Liver (tissue), 9 donors: ENCODE data around the gene AFF2. TPM values are rescaled to one million over a fixed set of nuclear protein-coding genes. Genes with fewer than 3 reads are reported as not detected.

Experiments
- DNase-seq: peaks from one replicate; pipeline ENCODE4 v3.0.0-alpha.2; 2017; ENCODE audit warnings: low spot score
- H3K27ac ChIP-seq, 2 donors: one replicate each; pipeline ENCODE4 v1.7.0; 2013; ENCODE audit warnings: inconsistent platforms in 2 of 2, low read length in 2 of 2, control low read depth in 1 of 2, low read depth in 1 of 2, mild to moderate bottlenecking in 1 of 2
- H3K27me3 ChIP-seq, 4 donors: one replicate each; pipeline versions ENCODE4 v1.6.1 to v1.7.0; 2013; ENCODE audit warnings: low read length in 3 of 4, inconsistent platforms in 1 of 4, mild to moderate bottlenecking in 1 of 4, moderate library complexity in 1 of 4; ENCODE audit not compliant: control insufficient read depth in 4 of 4, insufficient read depth in 4 of 4
- H3K36me3 ChIP-seq, 4 donors: one replicate each; pipeline versions ENCODE4 v1.6.1 to v1.7.0; 2013; ENCODE audit warnings: low read length in 3 of 4, mild to moderate bottlenecking in 3 of 4, low read depth in 1 of 4, moderate library complexity in 1 of 4; ENCODE audit not compliant: control insufficient read depth in 4 of 4, insufficient read depth in 3 of 4
- H3K4me1 ChIP-seq, 4 donors: one replicate each; pipeline versions ENCODE4 v1.6.1 to v1.7.0; 2013; ENCODE audit warnings: low read length in 3 of 4, mild to moderate bottlenecking in 3 of 4, moderate library complexity in 1 of 4; ENCODE audit not compliant: control insufficient read depth in 4 of 4, insufficient read depth in 4 of 4
- H3K4me3 ChIP-seq, 3 donors: one replicate each; pipeline versions ENCODE4 v1.6.1 to v1.7.0; 2013; ENCODE audit warnings: low read length in 3 of 3, control low read depth in 1 of 3, low read depth in 1 of 3, mild to moderate bottlenecking in 1 of 3
- H3K9ac ChIP-seq, 2 donors: one replicate each; pipeline ENCODE4 v1.7.0; 2013; ENCODE audit warnings: low read length in 2 of 2, mild to moderate bottlenecking in 2 of 2, moderate library complexity in 2 of 2, control low read depth in 1 of 2, low read depth in 1 of 2
- H3K9me3 ChIP-seq, 4 donors: one replicate each; pipeline versions ENCODE4 v1.6.1 to v1.7.0; 2013; ENCODE audit warnings: low read length in 3 of 4; ENCODE audit not compliant: control insufficient read depth in 4 of 4
- ATF3 ChIP-seq: IDR thresholded peaks from 2 replicates; pipeline ENCODE4 v1.6.1; 2016; ENCODE audit warnings: antibody characterized with exemption
- CTCF ChIP-seq: fragments of 150-350 bp; IDR thresholded peaks from 2 replicates; pipeline ENCODE4 v1.5.1; 2017; ENCODE audit warnings: improper control_type of control experiment, low read depth, low read length; ENCODE audit not compliant: missing input control
- EGR1 ChIP-seq, 2 donors: IDR thresholded peaks; 2 replicates each; pipeline ENCODE4 v1.6.1; 2016 to 2018; ENCODE audit warnings: antibody characterized with exemption in 2 of 2, low read depth in 2 of 2
- FOXA1 ChIP-seq: IDR thresholded peaks from 2 replicates; pipeline ENCODE4 v1.6.1; 2016; ENCODE audit warnings: antibody characterized with exemption
- FOXA2 ChIP-seq: IDR thresholded peaks from 2 replicates; pipeline ENCODE4 v1.6.1; 2016; ENCODE audit warnings: antibody characterized with exemption
- GABPA ChIP-seq, 2 donors: IDR thresholded peaks in 1 of 2; conservative IDR thresholded peaks in 1 of 2; 2 replicates each; pipeline ENCODE4 v1.6.1; 2016; ENCODE audit warnings: antibody characterized with exemption in 2 of 2, mild to moderate bottlenecking in 1 of 2, moderate library complexity in 1 of 2
- HNF4A ChIP-seq, 2 donors: conservative IDR thresholded peaks; 2 replicates each; pipeline ENCODE4 v1.6.1; 2016; ENCODE audit warnings: antibody characterized with exemption in 2 of 2, mild to moderate bottlenecking in 2 of 2
- HNF4G ChIP-seq: IDR thresholded peaks from 2 replicates; pipeline ENCODE4 v1.6.1; 2016; ENCODE audit warnings: antibody characterized with exemption
- JUND ChIP-seq, 2 donors: IDR thresholded peaks; 2 replicates each; pipeline ENCODE4 v1.6.1; 2016; ENCODE audit warnings: antibody characterized with exemption in 2 of 2
- MAX ChIP-seq: IDR thresholded peaks from 2 replicates; pipeline ENCODE4 v1.6.1; 2016; ENCODE audit warnings: antibody characterized with exemption
- NR2F2 ChIP-seq: IDR thresholded peaks from 2 replicates; pipeline ENCODE4 v1.6.1; 2016; ENCODE audit warnings: antibody characterized with exemption
- RAD21 ChIP-seq, 2 donors: IDR thresholded peaks; 2 replicates each; pipeline ENCODE4 v1.6.1; 2016; ENCODE audit warnings: antibody characterized with exemption in 2 of 2, mild to moderate bottlenecking in 2 of 2
- REST ChIP-seq: IDR thresholded peaks from 2 replicates; pipeline ENCODE4 v1.6.1; 2016; ENCODE audit warnings: antibody characterized with exemption, mild to moderate bottlenecking
- RXRA ChIP-seq, 2 donors: IDR thresholded peaks; 2 replicates each; pipeline ENCODE4 v1.6.1; 2017 to 2018; ENCODE audit warnings: antibody characterized with exemption in 2 of 2, mild to moderate bottlenecking in 1 of 2
- SP1 ChIP-seq: IDR thresholded peaks from 2 replicates; pipeline ENCODE4 v1.6.1; 2018; ENCODE audit warnings: antibody characterized with exemption, mild to moderate bottlenecking
- TAF1 ChIP-seq: conservative IDR thresholded peaks from 2 replicates; pipeline ENCODE4 v1.6.1; 2016; ENCODE audit warnings: antibody characterized with exemption, mild to moderate bottlenecking
- YY1 ChIP-seq: IDR thresholded peaks from 2 replicates; pipeline ENCODE4 v1.6.1; 2016; ENCODE audit warnings: antibody characterized with exemption, mild to moderate bottlenecking
- ZBTB33 ChIP-seq: IDR thresholded peaks from 2 replicates; pipeline ENCODE4 v1.6.1; 2016; ENCODE audit warnings: antibody characterized with exemption
- WGBS: extraction: QIAGEN DNeasy Blood & Tissue Kit; methylation state at CpG from one replicate; pipeline ENCODE4 v1.1.7; 2013; 5-methylcytosine and 5-hydroxymethylcytosine counted together
- polyA plus RNA-seq, 2 donors: library from polyadenylated mRNA; stranded (reverse) in 1 of 2; unstranded in 1 of 2; fragments of 200-250 nt in 1 of 2; fragments of >200 nt in 1 of 2; fragmentation: Nextera tagmentation in 1 of 2; extraction: Ambion mirVana in 1 of 2; gene quantifications; one replicate each; pipeline versions ENCODE4 v1.2.1 to v1.2.3, GENCODE V29; 2013 to 2015
- total RNA-seq, 2 donors: library from RNA; depleted of rRNA; stranded (reverse); fragments of >200 nt; gene quantifications; one replicate each; pipeline ENCODE4 v1.2.3, GENCODE V29; 2014
- donor health status: healthy.
- donor health status: healthy.
- donor health status: healthy.
- donor health status: healthy.
- donor health status: healthy.

Gene AFF2
- total and polyA plus RNA-seq, 4 donors, result 0.01 to 1.6 (median 0.50) TPM; not detected in 1

- H3K4me3 ChIP-seq, result no peak overlapping the region
- 55% methylated on average over 2 of the region's 2 CpGs for WGBS
- DNase-seq, result no peak
- peaks cover 0 to 4% (median 0%) of the 10 kb centered on the region in 4 donors for H3K9me3 ChIP-seq
- no peak overlapping the region for H3K9ac ChIP-seq
- no peaks in the 10 kb centered on the region for H3K4me1 ChIP-seq
- no peaks in the 10 kb centered on the region for H3K27me3 ChIP-seq
- TF ChIP-seq RAD21 (IDR thresholded peaks at IDR 0.05), result no peak
- no peak for TF ChIP-seq ATF3
- no peak for TF ChIP-seq REST
- TF ChIP-seq MAX, result no peak
- no peak for TF ChIP-seq HNF4A (conservative IDR thresholded peaks at IDR 0.05)
- no peak for TF ChIP-seq FOXA2
- TF ChIP-seq JUND (IDR thresholded peaks at IDR 0.05), result no peak
- TF ChIP-seq TAF1, result no peak
- no peak for TF ChIP-seq CTCF
- no peak for TF ChIP-seq EGR1 (IDR thresholded peaks at IDR 0.05; ENCODE audit: low read depth in 2 of 2)
- TF ChIP-seq YY1, result no peak
- TF ChIP-seq ZBTB33, result no peak
- TF ChIP-seq NR2F2, result no peak
- TF ChIP-seq SP1, result no peak
- no peak for TF ChIP-seq GABPA (IDR thresholded peaks at IDR 0.05 in 1 of 2, conservative IDR thresholded peaks at IDR 0.05 in 1 of 2)
- TF ChIP-seq FOXA1, result no peak
- no peak for TF ChIP-seq RXRA (IDR thresholded peaks at IDR 0.05)
- no peak for TF ChIP-seq HNF4G
- no peaks in the 10 kb centered on the region for H3K36me3 ChIP-seq
- no peak overlapping the region for H3K27ac ChIP-seq
Observed at GRCh38 chrX:148823986-148824385, 323.6 kb downstream of the AFF2 start.
